GM18867 (cell line): ENCODE data around the gene SPOCK2.

Experiments
- ATAC-seq: cut with Tn5 transposase; IDR thresholded peaks from one replicate; pipeline ENCODE4 v1.9.1; 2021; ENCODE audit warnings: mild to moderate bottlenecking, moderate library complexity; ENCODE audit not compliant: unreplicated experiment

SPOCK2 gene

GRCh38 chr10:72058989-72059842, 29.1 kb downstream of the SPOCK2 start:
- ATAC-seq: no peak

DNA sequence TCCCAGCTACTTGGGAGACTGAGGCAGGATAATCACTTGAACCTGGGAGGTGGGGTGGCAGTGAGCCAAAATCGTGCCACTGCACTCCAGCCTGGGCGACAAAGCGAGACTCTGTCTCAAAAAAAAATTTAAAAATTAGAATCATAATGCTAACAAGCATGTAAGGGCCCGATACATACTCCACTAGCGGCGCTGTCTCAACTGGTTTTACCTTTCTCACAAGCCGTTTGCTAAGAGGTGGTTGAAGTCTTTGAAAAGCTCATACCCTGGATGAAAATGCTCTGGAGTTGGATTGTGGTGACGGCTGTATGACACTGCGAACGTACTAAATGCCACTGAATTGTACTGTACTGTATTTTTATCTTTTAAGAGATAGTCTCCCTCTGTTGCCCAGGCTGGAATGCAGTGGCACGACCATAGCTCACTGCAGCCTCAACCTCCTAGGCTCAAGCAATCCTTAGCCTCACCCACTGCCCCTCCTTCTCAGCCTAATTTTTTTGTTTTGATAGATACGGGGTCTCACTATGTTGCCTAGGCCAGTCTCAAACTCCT, 29.9 kb downstream of the SPOCK2 start:
- no peak for ATAC-seq

- ATAC-seq: no peak
These were observed 31.2 kb downstream of the SPOCK2 start for GRCh38 chr10:72056932-72057751.

DNA sequence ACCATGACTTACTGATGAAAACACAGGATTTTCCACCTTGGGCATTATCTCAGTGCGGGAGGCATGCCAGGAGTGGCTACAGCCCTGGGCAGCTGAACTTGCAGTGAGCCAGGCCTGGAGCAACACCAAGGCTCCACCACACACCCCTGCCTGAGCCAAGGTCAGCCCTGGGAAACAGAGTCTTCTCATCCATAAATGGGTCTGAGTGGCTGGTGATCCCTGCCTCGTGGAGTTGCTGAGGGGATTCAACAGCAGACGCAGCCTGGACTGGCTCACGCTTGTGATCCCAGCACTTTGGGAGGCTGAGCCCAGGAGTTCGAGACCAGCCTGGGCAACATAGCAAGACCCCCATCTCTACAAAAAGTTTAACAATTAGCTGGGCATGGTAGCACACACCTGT, 32.2 kb downstream of the SPOCK2 start:
- ATAC-seq: no peak

- ATAC-seq: no peak
These were observed 34.7 kb downstream of the SPOCK2 start for GRCh38 chr10:72053690-72054089.

- ATAC-seq: no peak
These were observed 37.5 kb downstream of the SPOCK2 start for GRCh38 chr10:72050873-72051272.

GRCh38 chr10:72049969-72050781, 38.2 kb downstream of the SPOCK2 start:
- ATAC-seq: no peak

GRCh38 chr10:72049472-72049871, 38.9 kb downstream of the SPOCK2 start:
- ATAC-seq: no peak

DNA sequence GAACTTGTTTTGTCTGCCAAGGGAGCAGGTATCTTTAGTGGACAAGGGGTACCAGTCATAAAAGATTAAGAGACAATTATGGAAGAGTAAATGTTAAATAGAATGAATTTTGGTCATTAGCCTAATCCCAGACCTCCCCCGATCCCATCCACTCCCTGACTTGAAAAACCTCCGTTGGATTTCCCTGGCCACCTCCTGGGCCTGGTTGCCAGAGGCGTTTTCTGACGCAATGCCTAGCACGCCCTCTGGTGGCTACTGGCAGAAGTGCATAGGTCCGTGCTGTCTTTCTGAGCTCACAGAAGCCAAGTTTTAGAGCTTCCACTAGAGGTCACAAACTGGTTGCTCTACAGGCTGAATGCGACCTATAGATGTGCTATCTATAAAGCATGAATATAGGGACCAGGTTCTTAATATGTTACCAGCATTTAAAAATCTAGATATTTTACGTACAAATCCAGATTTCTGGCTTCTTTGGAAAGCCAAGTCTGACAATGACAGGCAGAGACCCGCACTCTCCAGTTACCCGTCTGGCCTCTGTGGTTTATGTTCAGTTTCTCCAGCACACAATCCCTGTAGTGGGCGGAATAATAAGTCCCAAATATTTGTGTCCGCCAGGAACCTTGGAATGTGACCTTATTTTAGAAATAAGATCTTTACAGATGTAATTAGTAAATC, 39.8 kb downstream of the SPOCK2 start:
- no peak for ATAC-seq

DNA sequence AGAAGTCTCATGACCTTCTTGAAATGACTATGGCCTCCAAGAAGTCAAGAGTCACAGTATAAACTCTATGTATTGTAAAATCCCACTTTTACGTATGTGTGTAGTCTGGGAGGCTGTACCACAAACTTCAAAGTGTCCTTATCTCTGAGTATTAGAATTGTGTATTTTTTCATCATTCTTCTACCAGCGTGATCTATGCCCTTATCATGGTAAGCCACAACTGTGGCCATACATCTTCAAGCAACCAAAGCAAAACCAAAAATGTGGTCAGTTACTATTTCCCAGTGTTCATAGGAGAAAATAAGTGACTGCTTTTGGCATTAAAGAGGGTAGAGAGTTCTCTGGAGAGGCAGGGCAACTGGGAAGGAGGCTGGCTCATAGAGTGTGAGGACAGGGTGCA, 42.8 kb downstream of the SPOCK2 start:
- no peak for ATAC-seq

DNA sequence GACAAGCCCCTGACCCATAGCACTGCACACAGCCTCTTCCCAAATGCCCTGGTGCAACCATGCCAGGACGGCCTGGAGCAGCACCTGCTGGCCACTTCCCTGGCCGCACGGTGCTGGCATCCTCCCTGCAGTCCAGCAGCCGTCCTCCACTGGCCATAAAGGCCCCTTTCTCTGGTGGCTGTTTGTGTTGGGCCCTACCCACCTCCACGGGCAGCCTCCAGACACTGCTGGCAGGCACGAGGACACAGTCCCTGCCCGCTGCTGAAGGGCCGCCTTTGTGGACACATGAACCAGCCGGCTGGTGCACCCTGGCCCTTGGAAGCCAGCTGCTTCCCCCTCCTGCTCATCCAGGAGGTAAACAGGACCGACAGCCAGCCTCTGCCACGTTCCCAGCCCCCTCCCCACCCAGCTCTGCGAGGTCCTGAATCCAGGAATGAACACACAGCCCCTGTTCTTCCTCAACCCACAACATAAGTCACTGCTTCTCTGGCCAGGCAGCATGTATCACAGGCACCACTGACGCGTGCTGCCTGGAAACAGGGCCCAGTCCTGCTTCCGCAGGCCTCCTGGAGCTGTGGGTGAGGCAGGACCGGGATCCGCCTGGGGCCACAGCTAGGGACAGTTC, 43.8 kb downstream of the SPOCK2 start:
- ATAC-seq: no peak

DNA sequence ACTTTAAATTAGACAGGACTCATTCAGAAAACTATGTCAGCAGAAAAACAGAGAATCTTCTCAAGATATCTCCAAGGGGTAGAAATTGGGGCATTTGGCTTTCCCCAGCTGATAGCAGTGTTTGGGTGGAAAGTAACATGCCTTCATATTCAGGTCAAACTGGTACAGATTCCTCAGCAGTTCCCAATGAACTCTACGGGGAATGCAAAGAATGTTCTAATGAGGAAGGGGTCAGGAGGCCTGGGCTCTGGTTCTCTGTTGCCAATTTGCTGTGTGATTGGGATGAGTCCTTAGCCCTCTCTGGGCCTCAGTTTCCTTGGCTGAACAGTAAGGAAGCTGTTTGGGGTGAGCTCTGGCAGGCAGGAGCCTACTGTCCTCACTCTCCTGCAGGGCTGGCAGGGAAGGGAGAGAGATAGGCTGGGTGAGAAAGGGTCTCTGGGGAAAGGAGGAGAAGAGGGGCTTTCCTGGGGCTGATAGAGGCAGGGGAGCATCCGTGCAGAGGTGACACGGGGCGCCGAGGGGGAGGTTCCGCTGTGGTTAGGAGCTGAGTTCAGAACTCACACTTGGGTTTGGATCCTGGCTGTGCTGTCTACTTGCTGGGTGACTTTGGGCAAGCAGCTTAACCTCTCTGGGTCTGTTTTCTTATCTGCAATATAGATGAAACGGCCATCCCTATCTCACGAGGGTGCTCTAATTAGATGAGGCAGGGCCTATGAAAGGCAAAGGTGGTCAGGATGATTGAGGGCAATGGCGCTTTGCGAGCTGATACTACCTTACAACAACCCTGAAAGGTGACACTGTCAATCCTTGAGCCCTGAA, 45.1 kb downstream of the SPOCK2 start:
- no peak for ATAC-seq

GRCh38 chr10:72041491-72041890, 46.9 kb downstream of the SPOCK2 start:
- ATAC-seq: no peak

DNA sequence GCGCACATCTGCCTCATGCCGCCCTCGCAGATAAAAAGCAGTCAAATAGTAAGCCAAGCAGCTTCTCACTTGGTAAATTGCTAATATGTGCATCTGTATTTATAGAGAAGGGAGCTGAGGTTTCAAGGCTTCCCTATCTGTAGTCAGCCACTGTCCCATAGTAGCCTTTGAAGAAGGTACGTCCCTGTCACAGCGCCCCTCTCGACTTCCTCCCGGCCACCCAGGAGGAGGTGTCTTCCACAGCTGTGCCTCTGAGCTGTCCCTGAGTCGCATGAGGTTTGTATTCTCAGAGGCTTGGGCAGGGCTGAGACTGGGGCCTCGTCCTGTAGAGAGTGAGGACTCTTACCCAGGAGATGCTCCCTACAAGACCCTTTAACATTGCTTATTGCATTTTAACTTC, 49.0 kb downstream of the SPOCK2 start:
- no peak for ATAC-seq

DNA sequence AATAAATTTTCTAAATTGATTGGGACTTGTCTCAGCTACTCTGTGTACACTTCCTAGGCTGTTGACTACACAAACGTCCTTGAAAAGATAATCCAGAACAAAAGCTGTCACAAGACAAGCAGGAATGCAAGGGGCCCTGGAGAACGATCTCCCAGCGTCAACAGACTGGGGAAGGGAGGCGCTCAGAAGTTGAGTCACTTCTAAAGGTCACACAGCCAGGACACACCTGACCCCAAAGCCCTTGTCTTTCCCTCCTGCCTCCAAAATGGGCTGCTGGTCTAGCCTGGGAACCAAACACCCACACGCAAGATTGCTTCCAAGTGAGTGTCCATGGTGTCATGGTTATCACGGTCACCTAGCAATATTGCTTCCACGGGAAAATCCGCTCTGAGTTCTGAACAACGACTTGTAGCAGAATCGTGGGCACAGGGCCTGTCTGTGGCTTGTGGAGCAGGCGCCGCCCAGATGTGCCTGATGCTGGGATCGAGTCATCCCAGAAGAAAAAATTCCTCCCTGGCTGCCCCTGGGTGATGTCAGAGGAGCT, 49.8 kb downstream of the SPOCK2 start:
- ATAC-seq: no peak

DNA sequence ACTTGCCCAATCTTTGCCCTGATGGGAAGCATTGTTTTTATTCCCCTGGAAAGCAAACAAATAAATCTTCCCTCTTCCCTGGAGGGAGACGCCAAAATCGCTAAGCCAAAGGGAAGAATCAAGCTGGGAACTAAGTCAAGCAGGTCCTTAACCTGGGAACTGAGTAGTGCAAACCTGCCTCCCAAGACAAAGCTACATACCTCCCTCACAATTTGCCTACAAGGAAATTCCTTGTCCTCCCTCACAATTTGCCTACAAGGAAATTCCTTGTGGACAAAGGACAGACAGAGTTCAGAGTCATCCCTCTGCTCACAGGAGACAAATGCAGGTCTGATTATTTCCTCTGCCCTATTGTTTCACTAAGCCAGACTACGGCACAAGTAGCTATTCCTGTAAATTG, 50.5 kb downstream of the SPOCK2 start:
- ATAC-seq: no peak

DNA sequence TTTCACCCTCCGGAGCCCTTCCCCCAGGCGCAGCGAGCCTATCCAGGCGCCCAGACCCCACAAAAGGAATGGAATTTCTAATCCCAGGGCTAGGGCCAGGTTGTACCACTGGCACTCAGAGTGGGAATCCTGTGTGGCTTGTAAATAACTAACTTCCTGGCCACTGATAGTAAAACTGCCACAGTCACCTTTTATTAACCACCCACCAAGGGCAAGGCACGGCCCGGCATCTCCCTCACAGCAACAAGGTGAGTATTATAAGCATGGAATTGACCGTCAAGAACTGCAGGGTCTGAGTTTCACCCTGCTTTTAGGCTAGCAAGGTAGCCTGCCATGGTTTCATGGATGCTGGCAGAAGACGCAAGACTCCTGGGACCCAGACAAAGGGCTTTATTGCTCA, 51.1 kb downstream of the SPOCK2 start:
- ATAC-seq: no peak

GRCh38 chr10:72035252-72035887, 53.0 kb downstream of the SPOCK2 start:
- ATAC-seq: no peak
